Measurements from ENCODE around the gene AOC2. TPM values are rescaled to one million over a fixed set of nuclear protein-coding genes. Genes with fewer than 3 reads are reported as not detected.

The AOC2 gene
- not detected for total RNA-seq

- peak within 1 kb of the TSS in 1 of 2 donors; percentile 17 for H3K27ac ChIP-seq
- DNase-seq (ENCODE audit: low spot score in 2 of 2), result no peak
- H3K27me3 ChIP-seq, result no peaks in the 10 kb centered on the region
- no peaks in the 10 kb centered on the region for H3K9me3 ChIP-seq
- no peaks in the 10 kb centered on the region for H3K4me1 ChIP-seq
- peaks cover 48 to 60% of the 10 kb centered on the region in 2 donors for H3K36me3 ChIP-seq
- intact Hi-C loops (cut with DNase I), result loop anchor here (10.0 kb wide), 1 partner anchor 151 kb away; the partner anchor contains the start of gene RPL27
- TF ChIP-seq CTCF (IDR thresholded peaks at IDR 0.05), result no peak
- H3K4me3 ChIP-seq, result no peak within 1 kb of the TSS
Measured at GRCh38 chr17:42844271-42844670, at the start of gene AOC2. Gene AOC2 (plus strand): TSS chr17:42844580. CDS start chr17:42844627, 47 bp downstream.

GRCh38 chr17:42795061-42795460, 49.3 kb upstream of the AOC2 start:
- Histone ChIP-seq H3K4me3 (no peak overlapping the region), H3K36me3 (peaks cover 0 to 16% of the 10 kb centered on the region in 2 donors), H3K27me3 (no peaks in the 10 kb centered on the region), H3K4me1 (peaks cover 3 to 12% of the 10 kb centered on the region in 2 donors), H3K27ac (no peak overlapping the region), H3K9me3 (no peaks in the 10 kb centered on the region)
- intact Hi-C loops (cut with DNase I), result no loop called here
- no peak for TF ChIP-seq CTCF (IDR thresholded peaks at IDR 0.05)
- no peak for DNase-seq (ENCODE audit: low spot score in 2 of 2)

- DNase-seq (ENCODE audit: low spot score in 2 of 2), result no peak
- intact Hi-C loops (cut with DNase I), result no loop called here
Measured at GRCh38 chr17:42795465-42795864, 48.9 kb upstream of the AOC2 start.

GRCh38 chr17:42796066-42796758, 48.2 kb upstream of the AOC2 start:
- intact Hi-C loops (cut with DNase I), result no loop called here
- H3K4me3 ChIP-seq, result no peak overlapping the region
- no peaks in the 10 kb centered on the region for H3K9me3 ChIP-seq
- DNase-seq (ENCODE audit: low spot score in 2 of 2), result no peak
- H3K36me3 ChIP-seq, result peaks cover 0 to 16% of the 10 kb centered on the region in 2 donors
- H3K4me1 ChIP-seq, result peaks cover 3 to 12% of the 10 kb centered on the region in 2 donors
- H3K27ac ChIP-seq, result no peak overlapping the region
- H3K27me3 ChIP-seq, result no peaks in the 10 kb centered on the region
- no peak for TF ChIP-seq CTCF (IDR thresholded peaks at IDR 0.05)

More at GRCh38 chr17:42795465-42795864, 48.9 kb upstream of the AOC2 start:
- Histone ChIP-seq H3K27me3 (no peaks in the 10 kb centered on the region), H3K36me3 (peaks cover 0 to 16% of the 10 kb centered on the region in 2 donors), H3K27ac (no peak overlapping the region), H3K9me3 (no peaks in the 10 kb centered on the region), H3K4me1 (peaks cover 3 to 12% of the 10 kb centered on the region in 2 donors), H3K4me3 (no peak overlapping the region)
- TF ChIP-seq CTCF (IDR thresholded peaks at IDR 0.05), result no peak

GRCh38 chr17:42797067-42798007, 47.0 kb upstream of the AOC2 start:
- Histone ChIP-seq H3K27ac (no peak overlapping the region), H3K36me3 (peaks cover 0 to 16% of the 10 kb centered on the region in 2 donors), H3K27me3 (no peaks in the 10 kb centered on the region), H3K9me3 (no peaks in the 10 kb centered on the region), H3K4me3 (peak overlapping the region; percentile 59 to 78), H3K4me1 (peaks cover 3 to 12% of the 10 kb centered on the region in 2 donors)
- intact Hi-C loops (cut with DNase I), result no loop called here
- DNase-seq (ENCODE audit: low spot score in 2 of 2), result no peak
- no peak for TF ChIP-seq CTCF (IDR thresholded peaks at IDR 0.05)

Data from ascending aorta (tissue), 2 donors.